Mucosa of rectum (tissue), 2 donors: ENCODE measurements around the gene DNALI1.
"Not testable (repeated sequence)": the region's sequence is repeated elsewhere in the genome, so short reads cannot be mapped to it uniquely, and the experiment has no call there.

Experiments used
- H3K27ac ChIP-seq, 2 donors: one replicate each; pipeline ENCODE4 v1.7.0; 2013; ENCODE audit warnings: inconsistent platforms in 2 of 2, low read depth in 2 of 2, low read length in 2 of 2
- H3K27me3 ChIP-seq, 2 donors: one replicate each; pipeline ENCODE4 v1.7.0; 2013; ENCODE audit warnings: low read length in 2 of 2; ENCODE audit not compliant: control insufficient read depth in 2 of 2, insufficient read depth in 2 of 2
- H3K36me3 ChIP-seq, 2 donors: one replicate each; pipeline ENCODE4 v1.7.0; 2013; ENCODE audit warnings: low read length in 2 of 2; ENCODE audit not compliant: control insufficient read depth in 2 of 2, insufficient read depth in 2 of 2
- H3K4me1 ChIP-seq, 2 donors: one replicate each; pipeline ENCODE4 v1.7.0; 2013; ENCODE audit warnings: low read length in 2 of 2, mild to moderate bottlenecking in 1 of 2; ENCODE audit not compliant: control insufficient read depth in 2 of 2, insufficient read depth in 2 of 2
- H3K4me3 ChIP-seq, 2 donors: one replicate each; pipeline ENCODE4 v1.7.0; 2013; ENCODE audit warnings: low read length in 2 of 2
- H3K9ac ChIP-seq, 2 donors: one replicate each; pipeline ENCODE4 v1.7.0; 2013; ENCODE audit warnings: low read length in 2 of 2, low read depth in 1 of 2, mild to moderate bottlenecking in 1 of 2
- H3K9me3 ChIP-seq, 2 donors: one replicate each; pipeline ENCODE4 v1.7.0; 2013; ENCODE audit warnings: low read length in 2 of 2; ENCODE audit not compliant: control insufficient read depth in 2 of 2
- donor health status: healthy.
- donor health status: Normal muscosa, but diverticular disease.

Gene DNALI1

GRCh38 chr1:37529888-37530287 is 26.9 kb upstream of the DNALI1 start:
- H3K27me3 ChIP-seq, H3K9me3 ChIP-seq, H3K36me3 ChIP-seq, H3K27ac ChIP-seq, H3K4me3 ChIP-seq, H3K9ac ChIP-seq, H3K4me1 ChIP-seq: not testable (repeated sequence)

GRCh38 chr1:37532418-37533156 is 24.2 kb upstream of the DNALI1 start:
- not testable (repeated sequence) for H3K9me3 ChIP-seq, H3K27ac ChIP-seq, H3K27me3 ChIP-seq, H3K4me1 ChIP-seq, H3K9ac ChIP-seq, H3K4me3 ChIP-seq
- H3K36me3 ChIP-seq, result peaks cover 11 to 15% of the 10 kb centered on the region in 2 donors

DNA sequence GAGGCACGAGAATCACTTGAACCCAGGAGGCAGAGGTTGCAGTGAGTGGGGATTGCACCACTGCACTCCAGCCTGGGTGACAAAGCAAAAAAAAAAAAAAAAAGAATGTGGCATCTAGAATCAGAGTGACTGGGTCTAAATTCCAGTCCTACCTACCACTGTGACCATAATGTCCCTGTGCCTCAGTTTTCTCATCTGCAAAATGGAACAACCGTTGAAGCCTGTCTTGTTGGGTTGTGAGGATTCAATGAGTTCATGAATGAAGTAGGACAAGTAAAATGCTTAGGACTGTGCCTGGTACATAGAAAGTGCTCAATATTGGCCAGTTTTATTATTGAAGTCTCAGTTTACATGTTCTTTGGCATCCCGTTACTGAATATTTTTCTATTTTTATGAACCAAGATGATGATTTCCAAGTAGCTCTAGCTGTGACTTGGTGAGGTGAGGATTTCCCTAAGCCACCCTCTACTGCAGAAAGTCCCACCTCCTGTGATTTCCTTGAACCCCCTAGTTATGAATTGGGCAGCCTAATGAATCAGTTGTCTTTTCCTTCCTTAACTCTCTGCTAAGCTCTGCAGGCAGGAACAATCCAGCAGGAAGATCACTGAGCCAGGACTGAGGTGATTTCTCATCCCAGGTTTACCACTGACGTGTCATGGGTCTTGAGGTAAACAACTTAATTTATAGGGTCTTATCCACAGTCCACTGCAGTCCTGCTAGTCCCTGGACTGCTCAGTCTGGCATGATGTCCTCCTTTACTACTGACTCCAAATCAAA is 23.2 kb upstream of the DNALI1 start:
- Histone ChIP-seq H3K9ac (no peak overlapping the region), H3K27ac (no peak overlapping the region), H3K4me1 (peaks cover 0 to 3% of the 10 kb centered on the region in 2 donors), H3K27me3 (no peaks in the 10 kb centered on the region), H3K4me3 (no peak overlapping the region), H3K9me3 (no peaks in the 10 kb centered on the region), H3K36me3 (peaks cover 16 to 19% of the 10 kb centered on the region in 2 donors)

DNA sequence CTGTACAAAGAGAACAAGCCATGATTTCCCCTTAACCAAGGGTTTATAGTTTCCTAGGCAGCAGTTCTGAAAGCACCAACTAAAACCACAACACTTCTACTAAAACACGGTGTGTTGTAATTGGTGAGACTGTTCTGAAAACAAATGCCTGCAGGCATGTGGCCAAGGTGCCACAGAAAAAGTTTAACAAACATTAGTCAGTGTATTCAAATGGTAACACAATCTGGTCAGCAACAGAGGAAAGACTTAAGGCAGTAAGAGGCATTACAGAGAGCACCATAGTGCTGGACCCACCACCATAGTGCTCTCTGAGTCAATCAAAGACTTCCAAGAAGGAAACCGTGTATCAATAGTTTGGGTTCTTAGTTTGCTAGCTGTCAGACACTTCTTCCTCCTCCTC is 19.4 kb upstream of the DNALI1 start:
- peaks cover 28 to 31% of the 10 kb centered on the region in 2 donors for H3K36me3 ChIP-seq
- no peaks in the 10 kb centered on the region for H3K9me3 ChIP-seq
- H3K4me1 ChIP-seq, result peaks cover 0 to 3% of the 10 kb centered on the region in 2 donors
- H3K9ac ChIP-seq, result no peak overlapping the region
- no peak overlapping the region for H3K4me3 ChIP-seq
- H3K27me3 ChIP-seq, result no peaks in the 10 kb centered on the region
- H3K27ac ChIP-seq, result no peak overlapping the region

DNA sequence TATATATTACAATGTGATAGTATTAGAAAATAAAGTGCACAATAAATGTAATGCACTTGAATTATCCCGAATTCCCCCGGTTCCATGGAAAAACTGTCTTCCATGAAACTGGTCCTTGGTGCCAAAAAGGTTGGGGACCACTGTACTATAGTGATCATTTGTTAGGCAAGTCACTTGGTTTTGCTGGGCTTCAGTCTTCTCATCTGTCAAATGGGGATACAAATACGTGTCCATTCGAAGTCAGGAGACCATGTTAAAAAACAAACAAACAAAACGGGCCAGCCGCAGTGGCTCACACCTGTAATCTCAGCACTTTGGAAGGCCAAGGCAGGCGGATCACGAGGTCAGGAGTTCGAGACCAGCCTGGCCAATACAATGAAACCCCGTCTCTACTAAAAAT is 17.6 kb upstream of the DNALI1 start:
- not testable (repeated sequence) for H3K27ac ChIP-seq, H3K9ac ChIP-seq, H3K27me3 ChIP-seq, H3K4me3 ChIP-seq, H3K4me1 ChIP-seq, H3K9me3 ChIP-seq
- peaks cover 28 to 31% of the 10 kb centered on the region in 2 donors for H3K36me3 ChIP-seq

DNA sequence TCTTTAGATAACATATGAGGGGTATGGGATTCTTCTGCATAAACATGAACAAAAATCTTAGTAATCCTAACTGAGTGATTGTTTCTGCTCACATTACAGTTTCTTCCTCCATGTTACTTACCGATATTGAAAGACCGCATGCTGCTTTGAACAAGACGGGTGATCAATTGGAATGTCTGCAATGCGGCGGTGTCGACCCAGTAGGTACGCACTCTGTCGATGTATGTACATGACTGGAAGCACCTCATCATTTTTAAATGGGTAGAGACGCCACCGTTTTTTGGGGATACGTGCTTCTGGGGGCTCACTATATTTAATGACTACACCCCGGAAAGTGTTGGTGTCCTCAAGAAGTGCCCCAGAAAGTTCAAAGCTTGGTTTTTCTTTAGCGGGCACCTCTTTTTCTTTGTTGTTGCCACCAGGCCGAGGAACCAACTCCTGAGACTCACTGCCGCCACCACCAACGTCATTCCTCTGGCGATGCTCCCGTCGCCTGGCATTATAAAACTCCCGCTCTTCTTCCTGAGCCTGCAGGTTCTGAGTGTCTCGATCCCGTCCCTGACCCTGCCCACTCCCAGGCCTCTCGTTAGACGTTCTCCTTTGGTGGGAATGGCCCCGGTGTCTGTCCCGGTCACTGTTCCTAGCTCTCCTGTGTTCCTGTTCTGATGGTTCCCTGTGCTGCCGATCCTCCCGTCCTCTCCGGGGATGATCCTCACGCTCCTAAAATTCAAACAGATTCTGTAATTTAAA is 16.5 kb upstream of the DNALI1 start:
- H3K27me3 ChIP-seq, result no peaks in the 10 kb centered on the region
- H3K4me1 ChIP-seq, result no peaks in the 10 kb centered on the region
- no peaks in the 10 kb centered on the region for H3K9me3 ChIP-seq
- H3K9ac ChIP-seq, result no peak overlapping the region
- H3K36me3 ChIP-seq, result peaks cover 36 to 39% of the 10 kb centered on the region in 2 donors
- H3K4me3 ChIP-seq, result no peak overlapping the region
- H3K27ac ChIP-seq, result no peak overlapping the region

GRCh38 chr1:37544530-37544929 is 12.2 kb upstream of the DNALI1 start:
- H3K4me3 ChIP-seq, result no peak overlapping the region
- no peaks in the 10 kb centered on the region for H3K9me3 ChIP-seq
- H3K27ac ChIP-seq, result no peak overlapping the region
- H3K9ac ChIP-seq, result no peak overlapping the region
- peaks cover 26 to 32% of the 10 kb centered on the region in 2 donors for H3K36me3 ChIP-seq
- H3K27me3 ChIP-seq, result no peaks in the 10 kb centered on the region
- no peaks in the 10 kb centered on the region for H3K4me1 ChIP-seq

DNA sequence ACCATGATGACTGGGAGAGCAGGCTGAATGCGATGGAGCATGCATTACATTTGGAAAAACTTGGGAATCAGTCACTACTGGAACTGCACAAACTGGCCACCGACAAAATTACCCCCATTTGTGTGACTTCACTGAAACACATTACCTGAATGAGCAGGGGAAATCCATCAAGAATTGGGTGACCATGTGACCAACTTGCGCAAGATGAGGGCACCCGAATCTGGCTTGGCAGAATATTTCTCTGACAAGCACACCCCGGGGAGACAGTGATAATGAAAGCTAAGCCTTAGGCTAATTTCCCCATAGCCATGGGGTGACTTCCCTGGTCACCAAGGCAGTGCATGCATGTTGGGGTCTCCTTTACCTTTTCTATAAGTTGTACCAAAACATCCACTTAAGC is 11.7 kb upstream of the DNALI1 start:
- H3K36me3 ChIP-seq, result peaks cover 22 to 31% of the 10 kb centered on the region in 2 donors
- H3K27me3 ChIP-seq, result no peaks in the 10 kb centered on the region
- H3K27ac ChIP-seq, result no peak overlapping the region
- no peak overlapping the region for H3K9ac ChIP-seq
- H3K4me1 ChIP-seq, result no peaks in the 10 kb centered on the region
- no peaks in the 10 kb centered on the region for H3K9me3 ChIP-seq
- H3K4me3 ChIP-seq, result no peak overlapping the region

- no peak overlapping the region for H3K9ac ChIP-seq
- H3K9me3 ChIP-seq, result no peaks in the 10 kb centered on the region
- H3K36me3 ChIP-seq, result peaks cover 19 to 23% of the 10 kb centered on the region in 2 donors
- H3K4me1 ChIP-seq, result peaks cover 9 to 11% of the 10 kb centered on the region in 2 donors
- no peak overlapping the region for H3K4me3 ChIP-seq
- no peak overlapping the region for H3K27ac ChIP-seq
- H3K27me3 ChIP-seq, result no peaks in the 10 kb centered on the region
Measured at GRCh38 chr1:37549341-37549740, 7.4 kb upstream of the DNALI1 start.

- Histone ChIP-seq H3K27ac (peak overlapping the region; percentile 77 to 89), H3K4me1 (peaks cover 13 to 16% of the 10 kb centered on the region in 2 donors), H3K36me3 (peaks cover 3% of the 10 kb centered on the region in 2 donors), H3K27me3 (no peaks in the 10 kb centered on the region), H3K9ac (peak overlapping the region; percentile 90 to 91), H3K9me3 (no peaks in the 10 kb centered on the region), H3K4me3 (peak overlapping the region; percentile 81 to 97)
Measured at GRCh38 chr1:37553598-37553926, 3.2 kb upstream of the DNALI1 start.
